VCaP (cell line): ENCODE data around the gene CACNA2D3.
A peak's percentile ranks its signal among the peaks of the same experiment; 100 is the strongest.

ENCODE experiments used
- H3K27ac ChIP-seq: fragments of 450-650 bp; 2 replicates; pipeline ENCODE4 v1.5.1; 2017
- CTCF ChIP-seq: fragments of 450-650 bp; conservative IDR thresholded peaks from 2 replicates; pipeline ENCODE4 v1.5.1; 2017; ENCODE audit warnings: mild to moderate bottlenecking, moderate library complexity

CACNA2D3 gene

GRCh38 chr3:54384279-54384678 lies 261.9 kb downstream of the CACNA2D3 start:
- no peak overlapping the region for H3K27ac ChIP-seq
- no peak for TF ChIP-seq CTCF

- H3K27ac ChIP-seq: no peak overlapping the region
- TF ChIP-seq CTCF: no peak
Measured at GRCh38 chr3:54390582-54390981, 268.2 kb downstream of the CACNA2D3 start.

GRCh38 chr3:54393150-54393549 lies 270.8 kb downstream of the CACNA2D3 start:
- no peak for TF ChIP-seq CTCF
- H3K27ac ChIP-seq: no peak overlapping the region

- H3K27ac ChIP-seq: no peak overlapping the region
- no peak for TF ChIP-seq CTCF
Measured at GRCh38 chr3:54408328-54408727, 286.0 kb downstream of the CACNA2D3 start.

GRCh38 chr3:54421943-54422342 lies 299.6 kb downstream of the CACNA2D3 start:
- no peak for TF ChIP-seq CTCF
- no peak overlapping the region for H3K27ac ChIP-seq

GRCh38 chr3:54424292-54424691 lies 301.9 kb downstream of the CACNA2D3 start:
- H3K27ac ChIP-seq: no peak overlapping the region
- no peak for TF ChIP-seq CTCF

GRCh38 chr3:54426381-54426780 lies 304.0 kb downstream of the CACNA2D3 start:
- peak overlapping the region; percentile 8; the same call in 1 of the 2 replicates for H3K27ac ChIP-seq
- TF ChIP-seq CTCF: no peak

- H3K27ac ChIP-seq: peak overlapping the region; percentile 8; the same call in 1 of the 2 replicates
- no peak for TF ChIP-seq CTCF
Measured at GRCh38 chr3:54427501-54427900, 305.1 kb downstream of the CACNA2D3 start.
